Ishikawa (cell line): ENCODE data around the gene CISH.

ENCODE experiments used
- CEBPB ChIP-seq: IDR thresholded peaks from 2 replicates; pipeline ENCODE4 v1.6.1; 2012
- CREB1 ChIP-seq: IDR thresholded peaks from 2 replicates; pipeline ENCODE4 v1.6.1; 2012; ENCODE audit warnings: low read depth
- EGR1 ChIP-seq: IDR thresholded peaks from 2 replicates; pipeline ENCODE4 v1.6.1; 2012
- EP300 ChIP-seq: IDR thresholded peaks from 2 replicates; pipeline ENCODE4 v1.6.1; 2012; ENCODE audit warnings: borderline replicate concordance
- FOXM1 ChIP-seq: IDR thresholded peaks from 2 replicates; pipeline ENCODE4 v1.6.1; 2012; ENCODE audit warnings: low read depth, borderline replicate concordance
- MAX ChIP-seq: IDR thresholded peaks from 2 replicates; pipeline ENCODE4 v1.6.1; 2012
- NFIC ChIP-seq: IDR thresholded peaks from 2 replicates; pipeline ENCODE4 v1.6.1; 2012
- RAD21 ChIP-seq: IDR thresholded peaks from 2 replicates; pipeline ENCODE4 v1.6.1; 2012; ENCODE audit warnings: low read depth
- REST ChIP-seq: IDR thresholded peaks from 2 replicates; pipeline ENCODE4 v1.6.1; 2012; ENCODE audit warnings: low read depth, mild to moderate bottlenecking
- TAF1 ChIP-seq: IDR thresholded peaks from 2 replicates; pipeline ENCODE4 v1.6.1; 2012; ENCODE audit warnings: low read depth, mild to moderate bottlenecking
- TCF12 ChIP-seq: IDR thresholded peaks from 2 replicates; pipeline ENCODE4 v1.6.1; 2012; ENCODE audit warnings: low read depth
- TEAD4 ChIP-seq: IDR thresholded peaks from 2 replicates; pipeline ENCODE4 v1.6.1; 2012
- YY1 ChIP-seq: IDR thresholded peaks from 2 replicates; pipeline ENCODE4 v1.6.1; 2012; ENCODE audit warnings: low read depth
- ZBTB7A ChIP-seq: IDR thresholded peaks from 2 replicates; pipeline ENCODE4 v1.6.1; 2012; ENCODE audit warnings: low read depth
- TF ChIP-seq, protein P1 (sequence below): IDR thresholded peaks from 2 replicates; pipeline ENCODE4 v1.6.1; 2012

The CISH gene

DNA sequence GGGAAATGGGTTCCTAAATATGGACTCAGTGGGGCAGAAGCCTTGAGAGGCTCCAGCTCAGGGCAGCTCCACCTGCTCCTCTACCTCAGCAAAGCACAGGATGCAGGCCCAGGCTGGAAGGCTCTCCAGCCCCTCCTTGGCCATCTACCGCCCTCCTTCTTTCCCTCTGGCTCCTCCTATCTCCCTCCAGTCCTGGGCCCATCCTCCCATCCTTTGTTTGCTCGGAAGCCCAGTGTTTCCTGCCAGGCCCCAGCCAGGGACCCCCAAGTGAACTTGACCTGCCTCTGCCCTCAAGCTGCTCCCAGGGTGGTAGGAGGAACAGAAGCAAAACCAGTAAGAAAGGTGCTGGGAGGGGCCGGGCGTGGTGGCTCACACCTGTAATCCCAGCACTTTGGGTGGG is 25.4 kb upstream of the CISH start:
- no peak for TF ChIP-seq EGR1
- TF ChIP-seq CEBPB = no peak
- no peak for TF ChIP-seq MAX
- no peak for TF ChIP-seq NFIC
- TF ChIP-seq EP300 = no peak
- no peak for TF ChIP-seq TAF1
- TF ChIP-seq YY1 = no peak
- TF ChIP-seq FOXM1 = no peak
- TF ChIP-seq, protein P1, sequence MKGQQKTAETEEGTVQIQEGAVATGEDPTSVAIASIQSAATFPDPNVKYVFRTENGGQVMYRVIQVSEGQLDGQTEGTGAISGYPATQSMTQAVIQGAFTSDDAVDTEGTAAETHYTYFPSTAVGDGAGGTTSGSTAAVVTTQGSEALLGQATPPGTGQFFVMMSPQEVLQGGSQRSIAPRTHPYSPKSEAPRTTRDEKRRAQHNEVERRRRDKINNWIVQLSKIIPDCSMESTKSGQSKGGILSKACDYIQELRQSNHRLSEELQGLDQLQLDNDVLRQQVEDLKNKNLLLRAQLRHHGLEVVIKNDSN = no peak
- TF ChIP-seq RAD21 = no peak
- no peak for TF ChIP-seq ZBTB7A
- no peak for TF ChIP-seq CREB1
- TF ChIP-seq TEAD4 = no peak
- no peak for TF ChIP-seq REST
- TF ChIP-seq TCF12 = no peak

DNA sequence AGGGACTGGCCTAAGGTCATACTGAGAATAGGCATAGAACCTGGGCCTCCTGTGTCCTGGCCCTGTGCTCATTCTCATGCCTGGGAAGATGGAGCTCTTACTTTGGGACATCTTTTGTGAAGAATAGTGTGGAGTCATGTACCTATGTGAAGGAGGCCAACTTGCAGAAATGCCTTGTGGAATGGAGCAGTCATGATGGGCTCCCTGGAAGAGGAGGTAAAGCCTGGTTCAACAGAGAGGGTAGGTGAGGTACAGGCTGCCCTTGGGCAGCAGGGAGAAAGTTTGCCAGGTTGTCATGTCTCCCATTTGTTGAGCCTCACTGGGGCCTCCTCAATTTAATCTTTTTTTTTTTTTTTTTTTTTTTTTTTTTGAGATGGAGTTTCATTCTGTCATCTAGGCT is 23.5 kb upstream of the CISH start:
- no peak for TF ChIP-seq EP300
- no peak for TF ChIP-seq YY1
- no peak for TF ChIP-seq CREB1
- TF ChIP-seq TCF12 = no peak
- TF ChIP-seq MAX = no peak
- no peak for TF ChIP-seq FOXM1
- no peak for TF ChIP-seq REST
- TF ChIP-seq NFIC = no peak
- TF ChIP-seq CEBPB = no peak
- TF ChIP-seq TEAD4 = no peak
- TF ChIP-seq, protein P1 = no peak
- no peak for TF ChIP-seq EGR1
- TF ChIP-seq RAD21 = no peak
- no peak for TF ChIP-seq TAF1
- no peak for TF ChIP-seq ZBTB7A

DNA sequence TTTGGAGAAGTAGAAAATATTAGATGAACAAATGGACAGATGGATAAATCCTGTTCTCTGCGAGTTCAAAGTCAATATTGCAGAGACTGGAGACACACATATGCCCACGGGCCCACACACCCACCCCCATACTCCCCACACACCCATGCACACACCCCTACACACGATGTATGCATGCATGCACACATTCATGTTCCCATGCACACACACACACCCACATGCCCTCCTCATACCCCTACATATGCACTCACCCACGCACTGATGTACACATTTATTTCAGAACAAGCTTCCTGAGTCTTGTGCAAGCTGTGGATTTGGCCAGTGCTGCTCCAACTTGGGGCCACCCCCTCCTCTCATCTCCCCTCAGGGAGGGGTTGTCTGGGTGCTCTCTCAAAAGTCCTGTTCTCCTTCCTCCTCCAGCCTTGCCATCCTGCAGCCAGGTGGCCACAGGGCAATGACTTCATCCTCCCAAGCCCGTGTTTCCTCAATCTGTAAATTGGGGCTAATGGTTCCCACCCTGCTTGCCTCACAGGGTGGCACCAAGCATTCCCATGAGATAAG is 21.7 kb upstream of the CISH start:
- TF ChIP-seq, protein P1 = no peak
- TF ChIP-seq ZBTB7A (no peak), FOXM1 (no peak), RAD21 (no peak), EGR1 (no peak), TAF1 (no peak), CEBPB (no peak), YY1 (no peak), EP300 (no peak), TEAD4 (no peak), REST (no peak)

- TF ChIP-seq CREB1 = no peak
Observed at GRCh38 chr3:50632450-50632849, 20.9 kb upstream of the CISH start.

DNA sequence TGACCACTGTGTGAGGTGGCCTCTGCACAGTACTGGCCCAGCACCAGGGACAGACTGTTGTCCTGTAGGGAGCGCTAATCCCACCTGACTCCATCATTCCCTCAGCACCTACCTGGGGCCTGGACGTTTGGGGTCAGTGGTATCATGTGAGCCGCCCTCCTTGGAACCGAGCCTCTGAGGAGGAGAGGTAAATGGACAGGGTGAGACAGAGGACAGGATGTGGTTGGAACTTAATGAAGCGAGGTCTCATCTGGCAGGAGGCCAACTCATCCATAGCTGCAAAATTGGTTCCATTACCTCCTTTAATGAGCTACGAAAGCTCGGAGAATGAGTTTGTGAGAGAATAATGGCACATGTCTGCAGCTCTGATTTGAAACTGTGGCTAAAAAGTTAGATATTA is 19.3 kb upstream of the CISH start:
- TF ChIP-seq TEAD4 (no peak), NFIC (peak; percentile 74)
